H9 (cell line): ENCODE measurements around the gene KCTD5. TPM values are rescaled to one million over a fixed set of nuclear protein-coding genes. Genes with fewer than 3 reads are reported as not detected.

Experiments used
- DNase-seq: peaks from one replicate; pipeline ENCODE4 v3.0.0-alpha.2; 2017
- H2AFZ ChIP-seq: one replicate; pipeline ENCODE4 v1.6.1; 2013; ENCODE audit warnings: mild to moderate bottlenecking, low read length, control low read depth, moderate library complexity
- H2AK5ac ChIP-seq: 2 replicates; pipeline ENCODE4 v1.6.1; 2013; ENCODE audit warnings: low read length, control low read depth, mixed read lengths; ENCODE audit not compliant: insufficient read length
- H2BK120ac ChIP-seq: one replicate; pipeline ENCODE4 v1.6.1; 2013; ENCODE audit warnings: low read depth, mild to moderate bottlenecking, low read length, control low read depth, inconsistent platforms; ENCODE audit not compliant: poor library complexity, severe bottlenecking
- H2BK12ac ChIP-seq: 2 replicates; pipeline ENCODE4 v1.6.1; 2013; ENCODE audit warnings: low read length, control low read depth, mixed read lengths, low read depth; ENCODE audit not compliant: insufficient read length
- H2BK15ac ChIP-seq: 2 replicates; pipeline ENCODE4 v1.6.1; 2013; ENCODE audit warnings: low read depth, low read length, control low read depth
- H2BK20ac ChIP-seq: one replicate; pipeline ENCODE4 v1.6.1; 2013; ENCODE audit warnings: low read depth, mild to moderate bottlenecking, low read length, control low read depth, inconsistent platforms; ENCODE audit not compliant: poor library complexity, severe bottlenecking
- H2BK5ac ChIP-seq: 2 replicates; pipeline ENCODE4 v1.6.1; 2013; ENCODE audit warnings: low read length, control low read depth, mixed read lengths; ENCODE audit not compliant: insufficient read length
- H3K14ac ChIP-seq: 2 replicates; pipeline ENCODE4 v1.6.1; 2013; ENCODE audit warnings: low read length, control low read depth; ENCODE audit not compliant: insufficient read depth
- H3K18ac ChIP-seq: 2 replicates; pipeline ENCODE4 v1.6.1; 2013; ENCODE audit warnings: low read depth, mild to moderate bottlenecking, mixed read lengths, low read length, control low read depth; ENCODE audit not compliant: insufficient read length
- H3K23ac ChIP-seq: 2 replicates; pipeline ENCODE4 v1.6.1; 2013; ENCODE audit warnings: low read length, control low read depth, mixed read lengths, low read depth; ENCODE audit not compliant: insufficient read length
- H3K23me2 ChIP-seq: 2 replicates; pipeline ENCODE4 v1.6.1; 2013; ENCODE audit warnings: low read depth, mild to moderate bottlenecking, mixed read lengths, low read length, control low read depth; ENCODE audit not compliant: insufficient read length, poor library complexity, severe bottlenecking
- H3K27ac ChIP-seq: 2 replicates; pipeline ENCODE4 v1.5.1; 2013; ENCODE audit warnings: low read length, control low read depth, mixed read lengths, low read depth; ENCODE audit not compliant: insufficient read length
- H3K27me3 ChIP-seq: 2 replicates; pipeline ENCODE4 v1.6.1; 2013; ENCODE audit warnings: low read length, control low read depth, inconsistent platforms; ENCODE audit not compliant: insufficient read depth
- H3K4ac ChIP-seq: 2 replicates; pipeline ENCODE4 v1.6.1; 2013; ENCODE audit warnings: low read depth, mild to moderate bottlenecking, control low read depth, inconsistent platforms, low read length, moderate library complexity
- H3K4me1 ChIP-seq: 2 replicates; pipeline ENCODE4 v1.6.1; 2013; ENCODE audit warnings: low read length, control low read depth, inconsistent platforms; ENCODE audit not compliant: insufficient read depth
- H3K4me2 ChIP-seq: 2 replicates; pipeline ENCODE4 v1.6.1; 2013; ENCODE audit warnings: low read length, control low read depth, mixed read lengths; ENCODE audit not compliant: insufficient read length, insufficient read depth
- H3K56ac ChIP-seq: 2 replicates; pipeline ENCODE4 v1.6.1; 2013; ENCODE audit warnings: low read depth, mild to moderate bottlenecking, mixed read lengths, low read length, control low read depth; ENCODE audit not compliant: insufficient read length
- H3K79me1 ChIP-seq: 2 replicates; pipeline ENCODE4 v1.6.1; 2013; ENCODE audit warnings: low read depth, mild to moderate bottlenecking, moderate library complexity, low read length, control low read depth, inconsistent platforms; ENCODE audit not compliant: insufficient read depth, poor library complexity, severe bottlenecking
- H3K79me2 ChIP-seq: 2 replicates; pipeline ENCODE4 v1.6.1; 2013; ENCODE audit warnings: low read length, control low read depth, inconsistent platforms; ENCODE audit not compliant: insufficient read depth
- H3K9ac ChIP-seq: 2 replicates; pipeline ENCODE4 v1.6.1; 2013; ENCODE audit warnings: low read length, control low read depth, mixed read lengths; ENCODE audit not compliant: insufficient read length; ENCODE audit errors: extremely low read depth
- H3K9me3 ChIP-seq: one replicate; pipeline ENCODE4 v1.6.1; 2013; ENCODE audit warnings: low read depth, low read length, inconsistent platforms; ENCODE audit not compliant: control insufficient read depth
- H3T11ph ChIP-seq: one replicate; pipeline ENCODE4 v1.6.1; 2013; ENCODE audit warnings: mild to moderate bottlenecking, low read length, control low read depth, inconsistent platforms
- H4K20me1 ChIP-seq: one replicate; pipeline ENCODE4 v1.6.1; 2013; ENCODE audit not compliant: control insufficient read depth, insufficient read length, insufficient read depth
- H4K5ac ChIP-seq: 2 replicates; pipeline ENCODE4 v1.6.1; 2013; ENCODE audit warnings: low read depth, mild to moderate bottlenecking, mixed read lengths, low read length, control low read depth; ENCODE audit not compliant: insufficient read length
- H4K8ac ChIP-seq: replicated peaks from 2 replicates; pipeline ENCODE4 v1.6.1; 2013; ENCODE audit warnings: low read length, control low read depth, mixed read lengths, low read depth; ENCODE audit not compliant: insufficient read length
- H4K91ac ChIP-seq: 2 replicates; pipeline ENCODE4 v1.6.1; 2013; ENCODE audit warnings: low read depth, mild to moderate bottlenecking, moderate library complexity, mixed read lengths, low read length, control low read depth; ENCODE audit not compliant: insufficient read length
- H3K27ac Mint-ChIP-seq, 3 experiments: 2 replicates in 2 of 3; 3 replicates in 1 of 3; pipeline ENCODE4 v1.8.0; 2020 to 2021; ENCODE audit warnings: mixed read lengths in 3 of 3, mild to moderate bottlenecking in 1 of 3, moderate library complexity in 1 of 3
- H3K27me3 Mint-ChIP-seq: 2 replicates; pipeline ENCODE4 v1.8.0; 2021; ENCODE audit warnings: low read depth, mild to moderate bottlenecking, moderate library complexity, mixed read lengths
- H3K36me3 Mint-ChIP-seq, 3 experiments: 2 replicates in 2 of 3; 3 replicates in 1 of 3; pipeline ENCODE4 v1.8.0; 2020 to 2021; ENCODE audit warnings: low read depth in 3 of 3, mixed read lengths in 3 of 3; ENCODE audit not compliant: insufficient read depth in 1 of 3
- H3K4me1 Mint-ChIP-seq, 2 experiments: 2 replicates each; pipeline ENCODE4 v1.8.0; 2020; ENCODE audit warnings: mixed read lengths in 2 of 2
- H3K4me3 Mint-ChIP-seq, 2 experiments: 2 replicates in 1 of 2; 3 replicates in 1 of 2; pipeline ENCODE4 v1.8.0; 2020 to 2021; ENCODE audit warnings: mild to moderate bottlenecking in 2 of 2, mixed read lengths in 2 of 2, moderate library complexity in 1 of 2
- H3K9me3 Mint-ChIP-seq, 2 experiments: 2 replicates in 1 of 2; 3 replicates in 1 of 2; pipeline ENCODE4 v1.8.0; 2020; ENCODE audit warnings: mild to moderate bottlenecking in 2 of 2, mixed read lengths in 2 of 2, moderate library complexity in 1 of 2
- CTCF ChIP-seq: fragments of 200-600 bp; sonication (generic); conservative IDR thresholded peaks from 3 replicates; pipeline ENCODE4 v1.8.0; 2021; ENCODE audit warnings: antibody characterized with exemption, mild to moderate bottlenecking
- WGBS: extraction: QIAGEN DNeasy Blood & Tissue Kit; methylation state at CpG from one replicate; pipeline ENCODE4 v1.1.7; 2013; ENCODE audit warnings: missing lambda C conversion rate, low lambda C conversion rate, mixed read lengths; ENCODE audit not compliant: insufficient read length; ENCODE audit errors: extremely low coverage; 5-methylcytosine and 5-hydroxymethylcytosine counted together
- total RNA-seq: library from RNA; stranded (reverse); gene quantifications from 2 replicates; pipeline ENCODE4 v1.2.1, GENCODE V29; 2021

The KCTD5 gene
- total RNA-seq, 1 experiment from 2014 or later = 39.9 TPM

GRCh38 chr16:2671741-2672140 is 10.6 kb upstream of the KCTD5 start:
- Histone ChIP-seq H3K27ac (no peak overlapping the region), H3K9ac (no peak overlapping the region), H2BK15ac (no peak overlapping the region), H3K23me2 (no peaks in the 10 kb centered on the region), H3K4me2 (no peak overlapping the region), H4K91ac (no peak overlapping the region), H2BK12ac (no peak overlapping the region), H3K4ac (no peak overlapping the region), H3K79me1 (no peaks in the 10 kb centered on the region), H2BK120ac (no peak overlapping the region), H3K4me1 (no peaks in the 10 kb centered on the region), H2AFZ (no peak overlapping the region), H3K18ac (no peak overlapping the region), H4K8ac (no peak overlapping the region), H2AK5ac (no peak overlapping the region), H3K9me3 (no peaks in the 10 kb centered on the region), H2BK5ac (no peak overlapping the region), H3K79me2 (no peaks in the 10 kb centered on the region), H4K5ac (no peak overlapping the region), H3K27me3 (no peaks in the 10 kb centered on the region), H3K14ac (no peak overlapping the region), H3T11ph (no peak overlapping the region), H3K56ac (no peak overlapping the region), H2BK20ac (no peak overlapping the region), H4K20me1 (no peaks in the 10 kb centered on the region), H3K23ac (no peak overlapping the region)
- Mint-ChIP-seq H3K27me3 (no peaks in the 10 kb centered on the region; the same call in 1 of the 2 replicates), H3K4me1 (peaks cover 3 to 16% of the 10 kb centered on the region in 2 experiments), H3K4me3 (peak overlapping the region; percentile 64 to 83; a peak in 3 of 5 replicates), H3K36me3 (peaks cover 0 to 5% (median 0%) of the 10 kb centered on the region in 3 experiments; a peak in 3 of 7 replicates), H3K9me3 (no peaks in the 10 kb centered on the region; a peak in 1 of 5 replicates), H3K27ac (no peak overlapping the region)
- TF ChIP-seq CTCF = no peak
- no peak for DNase-seq
- WGBS = no CpG with 5 or more reads among the region's 13 CpGs
